Testis (tissue), 2 donors: Measurements from ENCODE around the gene GCG.

ENCODE experiments used
- POLR2A ChIP-seq: fragments of 450-650 bp; IDR thresholded peaks from one replicate; pipeline ENCODE4 v1.6.1; 2017; ENCODE audit warnings: antibody characterized with exemption, mild to moderate bottlenecking, moderate library complexity
- TF ChIP-seq, protein P1 (sequence below), 3 experiments: fragments of 450-650 bp in 2 of 3; fragments of 200-600 bp in 1 of 3; sonication (generic) in 1 of 3; IDR thresholded peaks; one replicate each; pipeline ENCODE4 v1.5.1; 2016 to 2019; ENCODE audit warnings: antibody characterized with exemption in 3 of 3, mild to moderate bottlenecking in 2 of 3, moderate library complexity in 1 of 3

DNA sequence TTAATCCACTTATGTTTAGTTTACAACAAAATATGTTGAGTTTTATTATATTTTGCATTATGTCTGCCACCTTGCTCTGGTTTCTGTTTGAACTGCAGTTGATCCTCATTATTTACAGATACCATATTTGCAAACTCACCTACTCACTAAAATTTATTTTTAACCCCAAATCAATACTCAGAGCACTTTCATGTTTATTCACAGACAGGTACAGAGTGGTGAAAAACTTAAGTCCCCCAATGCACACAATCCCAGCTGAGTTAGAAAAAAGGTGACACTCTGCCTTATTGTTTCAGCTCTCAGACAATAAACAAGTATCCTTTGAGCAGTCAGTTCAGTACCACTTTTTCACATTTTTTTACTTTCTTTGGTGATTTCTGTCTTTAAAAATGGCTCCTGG, 13.7 kb downstream of the GCG start:
- TF ChIP-seq, protein P1, sequence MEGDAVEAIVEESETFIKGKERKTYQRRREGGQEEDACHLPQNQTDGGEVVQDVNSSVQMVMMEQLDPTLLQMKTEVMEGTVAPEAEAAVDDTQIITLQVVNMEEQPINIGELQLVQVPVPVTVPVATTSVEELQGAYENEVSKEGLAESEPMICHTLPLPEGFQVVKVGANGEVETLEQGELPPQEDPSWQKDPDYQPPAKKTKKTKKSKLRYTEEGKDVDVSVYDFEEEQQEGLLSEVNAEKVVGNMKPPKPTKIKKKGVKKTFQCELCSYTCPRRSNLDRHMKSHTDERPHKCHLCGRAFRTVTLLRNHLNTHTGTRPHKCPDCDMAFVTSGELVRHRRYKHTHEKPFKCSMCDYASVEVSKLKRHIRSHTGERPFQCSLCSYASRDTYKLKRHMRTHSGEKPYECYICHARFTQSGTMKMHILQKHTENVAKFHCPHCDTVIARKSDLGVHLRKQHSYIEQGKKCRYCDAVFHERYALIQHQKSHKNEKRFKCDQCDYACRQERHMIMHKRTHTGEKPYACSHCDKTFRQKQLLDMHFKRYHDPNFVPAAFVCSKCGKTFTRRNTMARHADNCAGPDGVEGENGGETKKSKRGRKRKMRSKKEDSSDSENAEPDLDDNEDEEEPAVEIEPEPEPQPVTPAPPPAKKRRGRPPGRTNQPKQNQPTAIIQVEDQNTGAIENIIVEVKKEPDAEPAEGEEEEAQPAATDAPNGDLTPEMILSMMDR (IDR thresholded peaks at IDR 0.05): no peak
- TF ChIP-seq POLR2A: no peak
